RWPE1 (cell line): Measurements from ENCODE around the gene GRAMD2B.
"Not testable (repeated sequence)": the region's sequence is repeated elsewhere in the genome, so short reads cannot be mapped to it uniquely, and the experiment has no call there.

Experiments used
- CTCF ChIA-PET: fragments of 350-600 bp; sonication (Branson Sonifier 250); formaldehyde crosslinking; extraction: SDS; loops from one replicate; lab custom pipeline; 2021; lab: Yijun Ruan, JAX
- POLR2A ChIA-PET: fragments of 400-600 bp; formaldehyde crosslinking; extraction: SDS; loops from one replicate; lab custom pipeline; 2020; ENCODE audit warnings: antibody characterized with exemption; ENCODE audit not compliant: low non-redundant PET; lab: Yijun Ruan, JAX
- DNase-seq: peaks from one replicate; pipeline ENCODE4 v3.0.0; 2012; ENCODE audit warnings: low spot score
- H3K27ac ChIP-seq: fragments of 450-650 bp; 2 replicates; pipeline ENCODE4 v1.5.1; 2017
- CTCF ChIP-seq: fragments of 450-650 bp; conservative IDR thresholded peaks from 2 replicates; pipeline ENCODE4 v1.5.1; 2017; ENCODE audit warnings: low read depth, mild to moderate bottlenecking

Gene GRAMD2B

GRCh38 chr5:126435714-126436113 is 12.5 kb downstream of the GRAMD2B start:
- POLR2A ChIA-PET = no interaction called here
- CTCF ChIA-PET = no interaction called here
- no peak overlapping the region for H3K27ac ChIP-seq
- no peak for TF ChIP-seq CTCF
- no peak for DNase-seq

GRCh38 chr5:126437721-126438120 is 14.5 kb downstream of the GRAMD2B start:
- no peak for TF ChIP-seq CTCF
- POLR2A ChIA-PET = no interaction called here
- CTCF ChIA-PET = interaction anchor here (0.5 to 0.8 kb wide), 3 partner anchors 65 to 1558 kb away, joined by 3 to 4 read pairs (median 3); no protein-coding TSS in a partner anchor
- no peak for DNase-seq
- H3K27ac ChIP-seq = no peak overlapping the region

GRCh38 chr5:126438267-126438666 is 15.1 kb downstream of the GRAMD2B start:
- no peak for TF ChIP-seq CTCF
- ChIA-PET POLR2A (no interaction called here), CTCF (interaction anchor here (0.8 kb wide), 1 partner anchor 67 kb away, joined by 3 read pairs; no protein-coding TSS in a partner anchor)
- H3K27ac ChIP-seq = no peak overlapping the region
- DNase-seq = no peak

- DNase-seq = no peak
- POLR2A ChIA-PET = no interaction called here
- CTCF ChIA-PET = interaction anchor here (0.8 kb wide), 1 partner anchor 67 kb away, joined by 3 read pairs; no protein-coding TSS in a partner anchor
- TF ChIP-seq CTCF = no peak
- no peak overlapping the region for H3K27ac ChIP-seq
Observed at GRCh38 chr5:126438868-126439267, 15.7 kb downstream of the GRAMD2B start.

- CTCF ChIA-PET = interaction anchor here (0.7 kb wide), 1 partner anchor 1915 kb away, joined by 3 read pairs; no protein-coding TSS in a partner anchor
- POLR2A ChIA-PET, DNase-seq, H3K27ac ChIP-seq: not testable (repeated sequence)
Observed at GRCh38 chr5:126439724-126440123, 16.5 kb downstream of the GRAMD2B start.

- no peak overlapping the region for H3K27ac ChIP-seq
- no peak for DNase-seq
- no peak for TF ChIP-seq CTCF
- POLR2A ChIA-PET = no interaction called here
- CTCF ChIA-PET = interaction anchor here (0.6 kb wide), 1 partner anchor 1172 kb away, joined by 5 read pairs; no protein-coding TSS in a partner anchor
Observed at GRCh38 chr5:126441230-126441629, 18.0 kb downstream of the GRAMD2B start.

GRCh38 chr5:126443374-126443851 is 20.2 kb downstream of the GRAMD2B start:
- no peak for TF ChIP-seq CTCF
- DNase-seq = no peak
- CTCF ChIA-PET = no interaction called here
- POLR2A ChIA-PET = no interaction called here
- H3K27ac ChIP-seq = no peak overlapping the region
